Measurements from ENCODE around the gene P2RY6.

Gene P2RY6

GRCh38 chr11:73299751-73300150 is 27.6 kb downstream of the P2RY6 start:
- no peak for DNase-seq

- no peak for DNase-seq
Measured at GRCh38 chr11:73306069-73306841, 34.1 kb downstream of the P2RY6 start.

DNA sequence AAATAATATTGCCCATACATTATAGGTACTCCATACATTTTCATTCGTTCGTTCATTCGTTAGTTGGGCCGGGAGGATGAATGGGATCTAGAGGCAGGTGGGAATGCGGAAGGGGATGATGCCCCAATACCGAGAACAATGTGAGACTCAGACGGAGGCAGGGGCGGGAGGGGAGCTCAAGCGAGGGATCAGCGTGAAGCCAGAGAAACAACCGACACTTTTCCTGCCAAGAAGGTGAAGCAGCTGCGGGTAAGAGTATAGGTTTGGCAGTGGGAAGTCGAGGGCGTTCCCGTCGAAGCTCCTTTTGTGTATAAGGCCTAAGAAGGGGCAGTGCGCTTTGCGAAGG is 34.8 kb downstream of the P2RY6 start:
- DNase-seq: no peak

GRCh38 chr11:73307323-73308002 is 35.3 kb downstream of the P2RY6 start:
- DNase-seq: peak; percentile 89

GRCh38 chr11:73308003-73308960 is 36.1 kb downstream of the P2RY6 start, which contains the start of gene ARHGEF17:
Gene ARHGEF17, plus strand, starts transcription at chr11:73308276. Its CDS starts 363 bp downstream, at chr11:73308639.
- peak; percentile 52 for DNase-seq

DNA sequence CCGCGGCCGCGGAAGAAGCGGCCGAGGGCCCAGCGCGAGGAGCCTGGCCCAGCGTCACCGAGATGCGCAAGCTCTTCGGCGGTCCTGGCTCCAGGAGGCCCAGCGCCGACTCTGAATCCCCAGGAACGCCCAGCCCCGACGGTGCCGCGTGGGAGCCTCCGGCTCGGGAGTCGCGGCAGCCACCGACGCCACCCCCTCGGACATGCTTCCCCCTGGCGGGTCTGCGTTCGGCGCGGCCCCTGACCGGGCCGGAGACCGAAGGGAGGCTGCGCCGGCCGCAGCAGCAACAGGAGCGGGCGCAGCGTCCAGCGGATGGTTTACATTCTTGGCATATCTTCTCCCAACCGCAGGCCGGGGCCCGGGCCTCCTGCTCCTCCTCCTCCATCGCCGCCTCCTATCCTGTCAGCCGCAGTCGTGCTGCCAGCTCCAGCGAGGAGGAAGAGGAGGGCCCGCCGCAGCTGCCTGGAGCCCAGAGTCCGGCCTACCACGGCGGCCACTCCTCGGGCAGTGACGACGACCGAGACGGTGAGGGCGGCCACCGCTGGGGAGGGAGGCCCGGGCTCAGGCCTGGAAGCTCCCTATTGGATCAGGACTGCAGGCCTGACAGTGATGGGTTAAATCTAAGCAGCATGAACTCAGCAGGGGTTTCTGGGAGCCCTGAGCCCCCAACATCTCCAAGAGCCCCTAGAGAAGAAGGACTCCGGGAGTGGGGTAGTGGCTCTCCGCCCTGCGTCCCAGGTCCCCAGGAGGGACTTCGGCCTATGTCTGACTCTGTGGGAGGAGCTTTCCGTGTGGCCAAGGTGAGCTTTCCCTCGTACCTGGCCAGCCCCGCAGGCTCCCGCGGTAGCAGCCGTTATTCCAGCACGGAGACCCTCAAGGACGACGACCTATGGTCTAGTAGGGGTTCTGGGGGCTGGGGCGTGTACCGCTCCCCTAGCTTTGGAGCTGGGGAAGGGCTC is 37.1 kb downstream of the P2RY6 start:
- no peak for DNase-seq

DNA sequence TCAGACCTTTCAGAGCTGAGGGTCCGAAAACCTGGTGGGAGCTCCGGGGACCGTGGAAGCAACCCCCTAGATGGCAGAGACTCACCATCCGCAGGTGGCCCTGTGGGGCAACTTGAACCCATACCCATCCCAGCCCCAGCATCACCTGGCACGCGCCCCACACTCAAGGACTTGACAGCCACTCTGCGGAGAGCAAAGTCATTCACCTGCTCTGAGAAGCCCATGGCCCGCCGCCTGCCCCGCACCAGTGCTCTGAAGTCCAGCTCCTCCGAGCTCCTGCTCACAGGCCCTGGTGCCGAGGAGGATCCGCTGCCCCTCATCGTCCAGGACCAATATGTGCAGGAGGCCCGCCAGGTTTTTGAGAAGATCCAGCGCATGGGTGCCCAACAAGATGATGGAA is 37.9 kb downstream of the P2RY6 start:
- no peak for DNase-seq

GRCh38 chr11:73310661-73311393 is 38.7 kb downstream of the P2RY6 start:
- no peak for DNase-seq

GRCh38 chr11:73311394-73311869 is 39.3 kb downstream of the P2RY6 start:
- DNase-seq: no peak

- no peak for DNase-seq
Measured at GRCh38 chr11:73312036-73312435, 39.9 kb downstream of the P2RY6 start.

- DNase-seq: no peak
Measured at GRCh38 chr11:73312851-73313327, 40.8 kb downstream of the P2RY6 start.

- no peak for DNase-seq
Measured at GRCh38 chr11:73313652-73314051, 41.5 kb downstream of the P2RY6 start.

GRCh38 chr11:73314117-73314961 is 42.2 kb downstream of the P2RY6 start:
- no peak for DNase-seq

DNA sequence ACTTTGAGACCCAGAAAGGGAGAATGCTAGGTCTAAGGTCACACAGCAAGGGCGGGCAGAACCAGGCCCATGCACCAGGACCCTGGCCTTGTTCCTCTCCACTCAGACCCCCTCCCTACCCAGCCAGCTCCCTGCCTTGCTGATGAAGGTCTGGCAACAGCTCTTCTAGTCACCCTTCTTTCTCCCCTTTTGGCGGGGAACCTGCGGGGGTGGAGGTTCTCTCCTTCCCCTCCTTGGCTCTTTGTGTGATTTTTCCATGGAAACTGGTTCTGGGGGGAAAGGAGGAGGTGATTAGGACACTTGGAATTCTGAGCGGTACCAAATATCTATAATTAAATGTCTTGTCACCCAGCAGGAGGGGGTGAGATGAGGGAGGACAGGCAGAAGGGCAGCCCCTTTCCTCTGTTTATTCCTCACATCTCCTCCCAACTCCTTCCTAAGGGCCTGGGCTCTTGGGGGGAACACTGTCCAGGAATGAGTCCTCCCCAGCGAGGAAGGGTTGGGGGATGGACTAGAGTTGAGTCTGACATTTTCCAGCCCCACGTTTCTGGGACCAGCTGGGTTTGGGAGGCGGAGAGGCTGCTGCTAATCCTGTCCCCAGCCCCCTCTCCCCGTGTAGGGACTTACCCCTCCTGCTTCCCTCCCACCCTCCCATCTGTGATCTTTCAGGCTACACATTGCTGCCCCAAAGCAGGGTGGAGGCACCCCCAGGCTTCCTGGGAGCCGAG is 43.3 kb downstream of the P2RY6 start:
- peak; percentile 34 for DNase-seq

GRCh38 chr11:73316422-73316821 is 44.3 kb downstream of the P2RY6 start:
- no peak for DNase-seq

DNA sequence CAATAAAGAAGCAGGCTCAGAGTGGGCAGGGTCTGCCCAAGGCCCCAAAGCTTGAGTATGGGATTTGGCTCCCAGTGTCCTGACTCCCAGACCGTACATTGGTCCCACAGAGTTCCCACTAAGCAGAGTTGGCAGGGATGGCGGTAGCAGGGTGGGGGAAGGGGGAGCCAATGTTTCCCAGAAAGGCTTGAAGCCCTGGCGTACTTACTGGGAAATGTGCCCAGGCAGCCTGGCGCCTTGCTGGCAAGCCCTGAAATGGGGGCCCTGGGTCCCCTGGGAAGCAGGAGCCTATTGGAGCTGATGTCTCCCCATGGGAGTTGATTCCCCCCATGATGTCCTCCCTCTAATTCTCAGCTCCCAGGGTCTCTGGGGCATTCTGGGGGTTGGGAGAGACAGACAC is 45.2 kb downstream of the P2RY6 start:
- no peak for DNase-seq

DNA sequence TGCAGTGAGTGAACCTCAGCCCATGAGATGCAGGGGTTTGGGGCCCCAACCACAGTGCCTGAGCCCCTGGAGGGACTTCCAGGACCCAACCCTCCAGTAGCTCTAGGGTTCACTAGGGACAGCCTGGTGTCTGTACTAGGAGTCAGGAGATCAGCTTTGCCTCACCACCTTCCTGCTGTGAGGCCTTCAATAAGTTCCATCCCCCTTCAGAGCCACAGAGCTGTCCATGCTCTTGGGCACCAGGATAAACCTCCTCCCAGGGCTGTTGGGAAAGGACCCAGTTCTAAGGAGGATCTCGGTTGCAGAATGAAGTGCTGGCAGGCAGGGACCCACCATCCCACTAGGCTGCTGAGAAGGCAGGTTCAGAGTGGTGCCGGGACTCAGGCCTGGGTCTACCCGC is 45.7 kb downstream of the P2RY6 start:
- DNase-seq: no peak

GRCh38 chr11:73318501-73319011 is 46.4 kb downstream of the P2RY6 start:
- DNase-seq: no peak
